Measurements from ENCODE around the gene ATP5PB. TPM values are rescaled to one million over a fixed set of nuclear protein-coding genes. Genes with fewer than 3 reads are reported as not detected.
A peak's percentile ranks its signal among the peaks of the same experiment; 100 is the strongest.

Gene ATP5PB
- total RNA-seq, 1 donor from 2014 or later = 24.7 TPM

GRCh38 chr1:111499026-111499785 is 49.9 kb downstream of the ATP5PB start:
- TF ChIP-seq CTCF (IDR thresholded peaks at IDR 0.05) = no peak
- intact Hi-C loops (cut with DNase I) = no loop called here
- no peak for DNase-seq (ENCODE audit: low spot score in 2 of 2)
- no peaks in the 10 kb centered on the region for H3K9me3 ChIP-seq
- H3K36me3 ChIP-seq = no peaks in the 10 kb centered on the region
- no peak overlapping the region for H3K27ac ChIP-seq
- H3K4me1 ChIP-seq = no peaks in the 10 kb centered on the region
- H3K27me3 ChIP-seq = no peaks in the 10 kb centered on the region
- H3K4me3 ChIP-seq = no peak overlapping the region

- H3K27ac ChIP-seq = peak overlapping the region in 1 of 2 donors; percentile 3
- no peaks in the 10 kb centered on the region for H3K36me3 ChIP-seq
- H3K27me3 ChIP-seq = no peaks in the 10 kb centered on the region
- no peak for TF ChIP-seq CTCF (IDR thresholded peaks at IDR 0.05)
- no peaks in the 10 kb centered on the region for H3K4me1 ChIP-seq
- intact Hi-C loops (cut with DNase I) = no loop called here
- DNase-seq (ENCODE audit: low spot score in 2 of 2) = no peak
- peak overlapping the region in 1 of 2 donors; percentile 14 for H3K4me3 ChIP-seq
- no peaks in the 10 kb centered on the region for H3K9me3 ChIP-seq
Observed at GRCh38 chr1:111501645-111502044, 52.4 kb downstream of the ATP5PB start.

- H3K36me3 ChIP-seq = no peaks in the 10 kb centered on the region
- intact Hi-C loops (cut with DNase I) = no loop called here
- no peak for TF ChIP-seq CTCF (IDR thresholded peaks at IDR 0.05)
- H3K9me3 ChIP-seq = no peaks in the 10 kb centered on the region
- peak within 1 kb of the TSS in 1 of 2 donors; percentile 3 for H3K4me3 ChIP-seq
- DNase-seq (ENCODE audit: low spot score in 2 of 2) = no peak
- peak within 1 kb of the TSS; percentile 12 to 22 for H3K27ac ChIP-seq
- no peaks in the 10 kb centered on the region for H3K27me3 ChIP-seq
- H3K4me1 ChIP-seq = peaks cover 5 to 14% of the 10 kb centered on the region in 2 donors
Observed at GRCh38 chr1:111503585-111504060, 54.4 kb downstream of the ATP5PB start, which contains the start of the genes ADORA3 and TMIGD3. ADORA3 (minus strand) TSS chr1:111503633; CDS start chr1:111503354, 279 bp downstream. TMIGD3 (minus strand) TSS chr1:111503633; CDS start chr1:111503354, 279 bp downstream.

- H3K4me3 ChIP-seq = no peak overlapping the region
- DNase-seq (ENCODE audit: low spot score in 2 of 2) = no peak
- no peaks in the 10 kb centered on the region for H3K27me3 ChIP-seq
- peaks cover 9 to 19% of the 10 kb centered on the region in 2 donors for H3K4me1 ChIP-seq
- no peaks in the 10 kb centered on the region for H3K9me3 ChIP-seq
- H3K36me3 ChIP-seq = no peaks in the 10 kb centered on the region
- peak overlapping the region in 1 of 2 donors; percentile 12 for H3K27ac ChIP-seq
- no peak for TF ChIP-seq CTCF (IDR thresholded peaks at IDR 0.05)
- intact Hi-C loops (cut with DNase I) = no loop called here
Observed at GRCh38 chr1:111504097-111504496, 54.8 kb downstream of the ATP5PB start.

- TF ChIP-seq CTCF (IDR thresholded peaks at IDR 0.05) = no peak
- no peaks in the 10 kb centered on the region for H3K36me3 ChIP-seq
- peaks cover 9 to 29% of the 10 kb centered on the region in 2 donors for H3K4me1 ChIP-seq
- no peak for DNase-seq (ENCODE audit: low spot score in 2 of 2)
- peak overlapping the region; percentile 93 to 98 for H3K27ac ChIP-seq
- H3K27me3 ChIP-seq = no peaks in the 10 kb centered on the region
- H3K9me3 ChIP-seq = no peaks in the 10 kb centered on the region
- intact Hi-C loops (cut with DNase I) = loop anchor here (5.0 kb wide), 2 partner anchors 102 to 207 kb away; no protein-coding TSS in a partner anchor
- no peak overlapping the region for H3K4me3 ChIP-seq
Observed at GRCh38 chr1:111505641-111506119, 56.4 kb downstream of the ATP5PB start.

All from ascending aorta (tissue), 2 donors.